Mesenchymal stem cell (in vitro differentiated cells and primary cell): ENCODE measurements around the gene CHPF.

Source experiments
- DNase-seq: peaks from one replicate; pipeline ENCODE4 v3.0.0-alpha.2; 2013
- H2AFZ ChIP-seq: one replicate; pipeline ENCODE4 v1.6.1; 2013; ENCODE audit warnings: low read depth, mild to moderate bottlenecking, control low read depth, inconsistent platforms, low read length, moderate library complexity
- H2AK5ac ChIP-seq: 2 replicates; pipeline ENCODE4 v1.6.1; 2013; ENCODE audit warnings: low read length, moderate library complexity, mild to moderate bottlenecking, inconsistent platforms; ENCODE audit not compliant: severe bottlenecking
- H2BK120ac ChIP-seq: one replicate; pipeline ENCODE4 v1.6.1; 2013; ENCODE audit warnings: low read depth, mild to moderate bottlenecking, inconsistent platforms, low read length, moderate library complexity
- H2BK12ac ChIP-seq, 2 experiments: one replicate each; pipeline ENCODE4 v1.6.1; 2013; ENCODE audit warnings: inconsistent platforms in 2 of 2, low read length in 2 of 2, mild to moderate bottlenecking in 2 of 2, moderate library complexity in 2 of 2, control low read depth in 1 of 2
- H2BK15ac ChIP-seq: one replicate; pipeline ENCODE4 v1.6.1; 2013; ENCODE audit warnings: mild to moderate bottlenecking, low read depth, inconsistent platforms; ENCODE audit not compliant: poor library complexity, severe bottlenecking
- H2BK5ac ChIP-seq: 2 replicates; pipeline ENCODE4 v1.6.1; 2013; ENCODE audit warnings: low read depth, mild to moderate bottlenecking, low read length, control low read depth, inconsistent platforms; ENCODE audit not compliant: poor library complexity, severe bottlenecking
- H3K14ac ChIP-seq, 2 experiments: one replicate each; pipeline ENCODE4 v1.6.1; 2013; ENCODE audit warnings: inconsistent platforms in 2 of 2, low read length in 2 of 2, control low read depth in 1 of 2, mild to moderate bottlenecking in 1 of 2, moderate library complexity in 1 of 2
- H3K18ac ChIP-seq, 2 experiments: one replicate each; pipeline ENCODE4 v1.6.1; 2013; ENCODE audit warnings: inconsistent platforms in 2 of 2, low read length in 2 of 2, control low read depth in 1 of 2, low read depth in 1 of 2, mild to moderate bottlenecking in 1 of 2
- H3K23ac ChIP-seq, 2 experiments: one replicate each; pipeline ENCODE4 v1.6.1; 2013; ENCODE audit warnings: inconsistent platforms in 2 of 2, low read length in 2 of 2, mild to moderate bottlenecking in 2 of 2, moderate library complexity in 2 of 2, control low read depth in 1 of 2
- H3K27ac ChIP-seq: 2 replicates; pipeline ENCODE4 v1.5.1; 2013; ENCODE audit warnings: mild to moderate bottlenecking, moderate library complexity, low read length, control low read depth, inconsistent platforms; ENCODE audit not compliant: poor library complexity, severe bottlenecking
- H3K27me3 ChIP-seq, 2 experiments: 2 replicates each; pipeline versions ENCODE4 v1.6.1 to v1.7.0; 2013; ENCODE audit warnings: low read length in 2 of 2, mild to moderate bottlenecking in 2 of 2, moderate library complexity in 2 of 2, control low read depth in 1 of 2, inconsistent platforms in 1 of 2; ENCODE audit not compliant: control insufficient read depth in 1 of 2, insufficient read depth in 1 of 2
- H3K36me3 ChIP-seq, 2 experiments: 2 replicates each; pipeline versions ENCODE4 v1.6.1 to v1.7.0; 2013; ENCODE audit warnings: low read length in 2 of 2, control low read depth in 1 of 2, inconsistent platforms in 1 of 2, low read depth in 1 of 2, mild to moderate bottlenecking in 1 of 2; ENCODE audit not compliant: insufficient read depth in 2 of 2, control insufficient read depth in 1 of 2
- H3K4ac ChIP-seq, 2 experiments: one replicate each; pipeline ENCODE4 v1.6.1; 2013; ENCODE audit warnings: inconsistent platforms in 2 of 2, low read length in 2 of 2, mild to moderate bottlenecking in 2 of 2, moderate library complexity in 2 of 2, control low read depth in 1 of 2, low read depth in 1 of 2
- H3K4me1 ChIP-seq: 2 replicates; pipeline ENCODE4 v1.6.1; 2013; ENCODE audit warnings: low read depth, low read length, control low read depth; ENCODE audit not compliant: control insufficient read depth, insufficient read depth
- H3K4me2 ChIP-seq: 2 replicates; pipeline ENCODE4 v1.6.1; 2013; ENCODE audit warnings: low read length, mild to moderate bottlenecking, inconsistent platforms; ENCODE audit not compliant: poor library complexity, severe bottlenecking
- H3K4me3 ChIP-seq, 2 experiments: 2 replicates each; pipeline versions ENCODE4 v1.5.1 to v1.7.0; 2013; ENCODE audit warnings: low read length in 2 of 2, mild to moderate bottlenecking in 2 of 2, control low read depth in 1 of 2, low read depth in 1 of 2; ENCODE audit not compliant: insufficient read depth in 1 of 2
- H3K79me1 ChIP-seq: replicated peaks from 2 replicates; pipeline ENCODE4 v1.6.1; 2013; ENCODE audit warnings: mild to moderate bottlenecking, control low read depth, low read length, inconsistent platforms; ENCODE audit not compliant: poor library complexity, severe bottlenecking
- H3K9ac ChIP-seq: 2 replicates; pipeline ENCODE4 v1.7.0; 2013; ENCODE audit warnings: mild to moderate bottlenecking, low read length, moderate library complexity
- H3K9me3 ChIP-seq: 2 replicates; pipeline ENCODE4 v1.7.0; 2013; ENCODE audit warnings: mild to moderate bottlenecking, low read length; ENCODE audit not compliant: control insufficient read depth
- H4K8ac ChIP-seq: one replicate; pipeline ENCODE4 v1.6.1; 2013; ENCODE audit warnings: inconsistent platforms, mild to moderate bottlenecking, low read length, moderate library complexity
- H4K91ac ChIP-seq: one replicate; pipeline ENCODE4 v1.6.1; 2013; ENCODE audit warnings: mild to moderate bottlenecking, low read length, inconsistent platforms
- WGBS: methylation state at CpG from one replicate; pipeline ENCODE4 v1.1.7; 2013; ENCODE audit warnings: mixed read lengths; 5-methylcytosine and 5-hydroxymethylcytosine counted together

CHPF gene

DNA sequence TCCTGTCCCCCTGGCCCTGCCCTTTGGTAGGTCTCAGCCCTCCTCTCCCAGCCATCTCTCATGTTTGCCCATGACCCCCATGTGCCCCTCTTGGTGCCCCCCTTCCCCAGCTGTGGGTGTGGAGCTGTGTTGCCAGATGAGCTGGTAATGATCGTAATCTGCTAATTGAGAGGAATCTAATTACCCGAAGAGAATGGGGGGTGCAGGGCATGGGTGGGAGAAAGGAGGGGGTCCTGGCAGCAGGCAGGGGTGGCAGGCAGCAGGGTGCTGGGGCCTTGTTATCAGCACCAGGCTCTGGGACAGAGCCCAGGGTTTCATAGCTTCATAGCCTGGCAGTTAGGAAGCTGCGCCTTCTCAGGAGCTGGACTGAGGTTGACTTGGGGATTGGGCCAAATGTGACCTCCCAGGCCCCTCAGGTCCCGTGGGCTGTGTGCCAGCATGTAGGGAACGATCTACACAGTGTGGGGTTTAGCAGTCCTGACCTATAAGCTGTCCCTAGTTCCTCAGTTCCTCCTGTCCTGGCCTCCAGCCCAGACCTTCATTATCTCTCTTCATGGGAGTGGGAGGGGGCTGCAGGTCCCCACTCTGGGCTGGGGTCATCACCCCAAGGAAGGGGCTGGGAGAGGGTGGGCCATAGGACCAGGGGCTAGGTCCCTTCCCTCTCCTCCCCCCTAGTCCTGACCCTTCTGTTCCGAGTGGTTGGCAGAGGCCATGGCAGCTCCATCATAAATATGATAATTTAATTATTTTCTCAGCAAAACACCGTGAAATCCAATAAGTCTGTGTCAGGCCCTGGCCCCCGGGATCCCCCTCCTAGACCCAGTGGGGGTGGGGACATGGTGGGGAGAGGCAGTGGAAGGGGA is 35.8 kb downstream of the CHPF start:
- DNase-seq: no peak
- H3K18ac ChIP-seq: no peak overlapping the region
- H2BK5ac ChIP-seq: no peak overlapping the region
- no peak overlapping the region for H3K23ac ChIP-seq
- no peak overlapping the region for H3K4me2 ChIP-seq
- no peak overlapping the region for H3K27ac ChIP-seq
- no peak overlapping the region for H2BK12ac ChIP-seq
- no peak overlapping the region for H3K14ac ChIP-seq
- H2AFZ ChIP-seq: no peak overlapping the region
- no peak overlapping the region for H3K4ac ChIP-seq
- peaks cover 3% of the 10 kb centered on the region for H3K79me1 ChIP-seq
- H4K91ac ChIP-seq: no peak overlapping the region
- WGBS: 70% methylated on average over 7 of the region's 8 CpGs
- no peak overlapping the region for H3K4me3 ChIP-seq
- no peaks in the 10 kb centered on the region for H3K9me3 ChIP-seq
- H4K8ac ChIP-seq: no peak overlapping the region
- no peak overlapping the region for H3K9ac ChIP-seq
- H2BK15ac ChIP-seq: peak overlapping the region; percentile 16
- no peak overlapping the region for H2AK5ac ChIP-seq
- H2BK120ac ChIP-seq: no peak overlapping the region
- peaks cover 25 to 26% of the 10 kb centered on the region in 2 experiments for H3K27me3 ChIP-seq
- peaks cover 39 to 51% of the 10 kb centered on the region in 2 experiments for H3K36me3 ChIP-seq
- peaks cover 32% of the 10 kb centered on the region for H3K4me1 ChIP-seq

DNA sequence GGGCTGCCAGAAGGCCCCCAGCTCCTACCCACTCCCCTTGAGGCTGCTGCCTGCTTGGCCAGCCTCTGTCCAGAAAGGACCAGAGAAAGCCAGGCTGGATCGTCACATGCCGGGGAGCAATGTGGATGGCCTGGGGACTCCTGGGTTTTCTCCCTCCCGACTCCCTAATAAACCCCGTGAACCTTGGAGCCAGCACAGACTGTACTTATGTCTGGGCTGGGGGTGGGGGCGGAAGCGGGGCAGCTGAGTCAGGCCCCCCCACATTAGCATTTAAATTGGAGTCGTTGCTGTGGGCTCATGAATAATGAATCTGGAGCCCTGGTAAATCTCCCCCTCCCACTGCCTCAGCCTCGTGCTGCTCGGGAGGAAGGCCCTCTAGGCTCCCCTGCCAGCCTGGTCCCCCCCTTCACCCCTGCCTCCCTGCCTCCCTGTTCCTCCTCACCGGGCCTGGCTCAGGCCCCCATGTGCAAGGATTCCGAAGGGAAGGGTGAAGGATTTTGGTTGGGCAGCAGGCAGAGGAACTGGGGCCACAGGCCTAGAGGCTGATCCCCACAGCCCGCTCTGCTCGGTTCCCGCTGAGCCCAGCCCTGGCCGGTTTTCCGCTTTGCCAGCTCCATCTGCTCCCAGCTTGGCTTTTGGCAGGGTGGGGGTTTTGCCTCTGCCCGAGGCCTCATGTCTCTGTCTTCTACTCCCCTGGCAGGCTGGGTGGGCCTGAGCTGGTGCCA is 36.6 kb downstream of the CHPF start:
- Histone ChIP-seq H3K18ac (no peak overlapping the region), H3K9ac (no peak overlapping the region), H4K8ac (no peak overlapping the region), H3K23ac (no peak overlapping the region), H3K4me1 (peaks cover 31% of the 10 kb centered on the region), H4K91ac (no peak overlapping the region), H2BK12ac (no peak overlapping the region), H3K27ac (no peak overlapping the region), H3K14ac (no peak overlapping the region), H2AFZ (no peak overlapping the region), H3K4me3 (no peak overlapping the region), H3K9me3 (no peaks in the 10 kb centered on the region), H3K4ac (no peak overlapping the region), H2BK15ac (no peak overlapping the region), H3K36me3 (peaks cover 48 to 55% of the 10 kb centered on the region in 2 experiments), H3K27me3 (peaks cover 17 to 18% of the 10 kb centered on the region in 2 experiments), H3K4me2 (no peak overlapping the region), H2BK5ac (no peak overlapping the region), H2BK120ac (no peak overlapping the region), H3K79me1 (peaks cover 5% of the 10 kb centered on the region), H2AK5ac (no peak overlapping the region)
- DNase-seq: no peak
- WGBS: 71% methylated on average over 17 of the region's 17 CpGs

DNA sequence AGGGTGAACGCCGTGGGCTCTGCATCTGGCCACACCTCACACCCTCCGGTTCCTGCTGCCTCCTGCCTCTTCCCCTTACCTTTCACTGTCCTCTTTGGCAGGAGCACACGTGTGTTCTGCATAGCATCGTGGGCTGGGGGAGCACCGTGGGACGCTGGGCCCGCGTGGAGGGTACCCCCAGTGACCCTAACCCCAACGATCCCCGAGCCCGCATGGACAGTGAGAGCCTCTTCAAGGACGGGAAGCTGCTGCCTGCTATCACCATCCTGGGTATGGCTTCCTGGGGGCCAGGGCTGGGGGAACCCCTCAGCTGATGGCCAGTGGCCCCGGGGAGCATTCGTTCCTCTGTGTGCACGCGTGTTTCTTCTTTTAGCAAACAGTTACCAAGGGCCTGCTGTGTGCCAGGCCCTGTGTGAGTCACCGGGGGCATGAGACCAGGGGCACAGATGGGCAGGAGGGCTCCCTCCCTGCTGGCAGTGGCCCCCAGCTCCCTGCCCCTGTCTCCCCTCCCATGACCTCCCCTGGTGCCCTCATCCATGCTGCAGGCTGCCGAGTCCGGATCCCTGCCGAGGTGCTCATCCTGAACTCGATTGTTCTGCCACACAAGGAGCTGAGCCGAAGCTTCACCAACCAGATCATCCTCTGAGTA is 37.3 kb downstream of the CHPF start:
- no peak for DNase-seq
- peaks cover 37% of the 10 kb centered on the region for H3K4me1 ChIP-seq
- 86% methylated on average over 23 of the region's 23 CpGs for WGBS

GRCh38 chr2:219505585-219505984 is 38.0 kb downstream of the CHPF start:
- no peak overlapping the region for H3K27ac ChIP-seq
- peaks cover 36% of the 10 kb centered on the region for H3K4me1 ChIP-seq
- H2AFZ ChIP-seq: no peak overlapping the region
- H3K9ac ChIP-seq: no peak overlapping the region
- peaks cover 54 to 62% of the 10 kb centered on the region in 2 experiments for H3K36me3 ChIP-seq
- no peak overlapping the region for H3K14ac ChIP-seq
- no peak overlapping the region for H2AK5ac ChIP-seq
- no peak overlapping the region for H3K4ac ChIP-seq
- peaks cover 4 to 5% of the 10 kb centered on the region in 2 experiments for H3K27me3 ChIP-seq
- peaks cover 15% of the 10 kb centered on the region for H3K79me1 ChIP-seq
- WGBS: 82% methylated on average over 9 of the region's 9 CpGs
- no peak overlapping the region for H4K8ac ChIP-seq
- H2BK120ac ChIP-seq: no peak overlapping the region
- H3K23ac ChIP-seq: no peak overlapping the region
- no peak overlapping the region for H2BK5ac ChIP-seq
- H3K4me2 ChIP-seq: no peak overlapping the region
- H2BK12ac ChIP-seq: no peak overlapping the region
- no peak overlapping the region for H3K4me3 ChIP-seq
- H3K18ac ChIP-seq: no peak overlapping the region
- no peak overlapping the region for H4K91ac ChIP-seq
- H3K9me3 ChIP-seq: no peaks in the 10 kb centered on the region
- no peak for DNase-seq
- H2BK15ac ChIP-seq: no peak overlapping the region

More for the DNA sequence above, 37.3 kb downstream of the CHPF start:
- H3K14ac ChIP-seq: no peak overlapping the region
- H2BK15ac ChIP-seq: no peak overlapping the region
- no peak overlapping the region for H3K9ac ChIP-seq
- H3K18ac ChIP-seq: no peak overlapping the region
- no peak overlapping the region for H3K4me3 ChIP-seq
- no peaks in the 10 kb centered on the region for H3K9me3 ChIP-seq
- no peak overlapping the region for H3K23ac ChIP-seq
- H3K27ac ChIP-seq: no peak overlapping the region
- H3K4me2 ChIP-seq: no peak overlapping the region
- peaks cover 12% of the 10 kb centered on the region for H3K79me1 ChIP-seq
- no peak overlapping the region for H2BK12ac ChIP-seq
- H2AFZ ChIP-seq: no peak overlapping the region
- H4K8ac ChIP-seq: no peak overlapping the region
- no peak overlapping the region for H2BK120ac ChIP-seq
- no peak overlapping the region for H2BK5ac ChIP-seq
- H3K27me3 ChIP-seq: peaks cover 11% of the 10 kb centered on the region in 2 experiments
- H3K4ac ChIP-seq: no peak overlapping the region
- no peak overlapping the region for H4K91ac ChIP-seq
- H3K36me3 ChIP-seq: peaks cover 54 to 62% of the 10 kb centered on the region in 2 experiments
- H2AK5ac ChIP-seq: no peak overlapping the region
